Measurements from ENCODE around the gene HS2ST1.

DNA sequence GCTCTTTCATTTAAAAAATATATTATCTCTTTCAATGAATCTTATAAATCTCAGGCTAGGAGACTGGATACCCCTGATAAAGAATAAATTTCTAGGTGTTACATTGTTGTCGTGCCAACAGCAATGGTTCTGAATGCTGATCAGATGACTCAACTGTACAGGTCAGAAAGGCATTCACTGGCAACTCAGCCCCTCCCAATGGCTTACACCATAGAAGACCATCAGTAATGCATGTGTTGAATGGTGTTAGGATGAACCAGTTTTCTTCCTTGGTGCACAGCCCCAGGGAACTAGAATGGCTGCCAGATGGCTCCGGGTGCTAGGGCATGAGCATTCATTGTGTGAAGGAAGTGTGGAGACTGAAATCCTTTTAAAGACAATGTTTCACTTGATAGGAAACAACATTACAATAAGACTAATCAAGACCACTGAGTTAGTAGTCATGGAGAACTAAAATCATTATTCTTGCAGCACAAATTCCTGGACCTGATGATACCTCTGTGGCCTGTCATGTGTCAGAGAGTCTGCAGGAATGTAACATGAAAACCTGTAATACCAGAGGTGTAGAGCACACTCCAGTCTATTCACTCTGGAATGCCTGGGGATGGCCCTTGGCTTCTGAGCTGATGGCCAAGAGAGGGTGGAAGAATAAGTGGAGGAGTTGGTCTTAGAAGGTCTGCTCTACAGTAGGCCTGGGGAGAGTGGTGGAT lies 226.6 kb downstream of the HS2ST1 start:
- TF ChIP-seq, protein P1, sequence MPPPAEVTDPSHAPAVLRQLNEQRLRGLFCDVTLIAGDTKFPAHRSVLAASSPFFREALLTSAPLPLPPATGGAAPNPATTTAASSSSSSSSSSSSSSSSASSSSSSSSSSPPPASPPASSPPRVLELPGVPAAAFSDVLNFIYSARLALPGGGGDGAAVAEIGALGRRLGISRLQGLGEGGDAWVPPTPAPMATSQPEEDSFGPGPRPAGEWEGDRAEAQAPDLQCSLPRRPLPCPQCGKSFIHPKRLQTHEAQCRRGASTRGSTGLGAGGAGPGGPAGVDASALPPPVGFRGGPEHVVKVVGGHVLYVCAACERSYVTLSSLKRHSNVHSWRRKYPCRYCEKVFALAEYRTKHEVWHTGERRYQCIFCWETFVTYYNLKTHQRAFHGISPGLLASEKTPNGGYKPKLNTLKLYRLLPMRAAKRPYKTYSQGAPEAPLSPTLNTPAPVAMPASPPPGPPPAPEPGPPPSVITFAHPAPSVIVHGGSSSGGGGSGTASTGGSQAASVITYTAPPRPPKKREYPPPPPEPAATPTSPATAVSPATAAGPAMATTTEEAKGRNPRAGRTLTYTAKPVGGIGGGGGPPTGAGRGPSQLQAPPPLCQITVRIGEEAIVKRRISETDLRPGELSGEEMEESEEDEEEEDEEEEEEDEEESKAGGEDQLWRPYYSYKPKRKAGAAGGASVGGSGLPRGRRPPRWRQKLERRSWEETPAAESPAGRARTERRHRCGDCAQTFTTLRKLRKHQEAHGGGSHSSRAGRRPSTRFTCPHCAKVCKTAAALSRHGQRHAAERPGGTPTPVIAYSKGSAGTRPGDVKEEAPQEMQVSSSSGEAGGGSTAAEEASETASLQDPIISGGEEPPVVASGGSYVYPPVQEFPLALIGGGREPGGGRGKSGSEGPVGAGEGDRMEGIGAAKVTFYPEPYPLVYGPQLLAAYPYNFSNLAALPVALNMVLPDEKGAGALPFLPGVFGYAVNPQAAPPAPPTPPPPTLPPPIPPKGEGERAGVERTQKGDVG (CRISPR knock-in tag; IDR thresholded peaks at IDR 0.05) = no peak
- TF ChIP-seq, protein P2, sequence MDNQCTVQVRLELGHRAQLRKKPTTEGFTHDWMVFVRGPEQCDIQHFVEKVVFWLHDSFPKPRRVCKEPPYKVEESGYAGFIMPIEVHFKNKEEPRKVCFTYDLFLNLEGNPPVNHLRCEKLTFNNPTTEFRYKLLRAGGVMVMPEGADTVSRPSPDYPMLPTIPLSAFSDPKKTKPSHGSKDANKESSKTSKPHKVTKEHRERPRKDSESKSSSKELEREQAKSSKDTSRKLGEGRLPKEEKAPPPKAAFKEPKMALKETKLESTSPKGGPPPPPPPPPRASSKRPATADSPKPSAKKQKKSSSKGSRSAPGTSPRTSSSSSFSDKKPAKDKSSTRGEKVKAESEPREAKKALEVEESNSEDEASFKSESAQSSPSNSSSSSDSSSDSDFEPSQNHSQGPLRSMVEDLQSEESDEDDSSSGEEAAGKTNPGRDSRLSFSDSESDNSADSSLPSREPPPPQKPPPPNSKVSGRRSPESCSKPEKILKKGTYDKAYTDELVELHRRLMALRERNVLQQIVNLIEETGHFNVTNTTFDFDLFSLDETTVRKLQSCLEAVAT (IDR thresholded peaks at IDR 0.05) = no peak
- no peak for TF ChIP-seq CTCF (IDR thresholded peaks at IDR 0.05 in 2 of 3, conservative IDR thresholded peaks at IDR 0.05 in 1 of 3; ENCODE audit: control insufficient read depth in 2 of 3, extremely low read depth in 1 of 3, insufficient read depth in 1 of 3, low read depth in 3 of 3, low read length in 3 of 3)
